ENCODE measurements around the gene PCARE.

Gene PCARE

GRCh38 chr2:29053223-29053622 lies 21.1 kb downstream of the PCARE start:
- H3K9me3 ChIP-seq (ENCODE audit: control insufficient read depth, insufficient read depth, low read depth, low read length): no peaks in the 10 kb centered on the region
- CTCF ChIA-PET: interaction anchor here (0.7 kb wide), 1 partner anchor 143 kb away, joined by 3 read pairs; no protein-coding TSS in a partner anchor
- TF ChIP-seq ZNF560 (tag by site-specific recombination; IDR thresholded peaks at IDR 0.05; ENCODE audit: borderline replicate concordance) (no peak), PRDM4 (tag by site-specific recombination; IDR thresholded peaks at IDR 0.05) (no peak), ZSCAN4 (tag by site-specific recombination; IDR thresholded peaks at IDR 0.05) (no peak)
- no peaks in the 10 kb centered on the region for H3K4me1 ChIP-seq (ENCODE audit: control insufficient read depth, insufficient read depth, low read length)
- no peak overlapping the region for H3K27ac ChIP-seq (ENCODE audit: extremely low read depth, low read depth, low read length)
- no peaks in the 10 kb centered on the region for H3K36me3 ChIP-seq (ENCODE audit: control insufficient read depth in 2 of 2, insufficient read depth in 1 of 2, low read length in 2 of 2)
- no peak overlapping the region for H3K4me3 ChIP-seq (ENCODE audit: low read depth, low read length)
- POLR2A ChIA-PET: no interaction called here

GRCh38 chr2:29052807-29053206 lies 21.5 kb downstream of the PCARE start:
- no peaks in the 10 kb centered on the region for H3K4me1 ChIP-seq (ENCODE audit: control insufficient read depth, insufficient read depth, low read length)
- ChIA-PET POLR2A (no interaction called here), CTCF (interaction anchor here (0.7 to 1.0 kb wide), 2 partner anchors 94 to 143 kb away, joined by 3 read pairs; no protein-coding TSS in a partner anchor)
- no peaks in the 10 kb centered on the region for H3K36me3 ChIP-seq (ENCODE audit: control insufficient read depth in 2 of 2, insufficient read depth in 1 of 2, low read length in 2 of 2)
- no peak for TF ChIP-seq ZNF175 (tag by site-specific recombination; IDR thresholded peaks at IDR 0.05)
- TF ChIP-seq REST (tag by site-specific recombination; IDR thresholded peaks at IDR 0.05): no peak
- no peak for TF ChIP-seq ZFHX2 (tag by site-specific recombination; conservative IDR thresholded peaks at IDR 0.05)
- no peak for TF ChIP-seq ZNF747 (tag by site-specific recombination; IDR thresholded peaks at IDR 0.05)
- no peak for TF ChIP-seq ZNF239 (tag by site-specific recombination; IDR thresholded peaks at IDR 0.05)
- no peak for TF ChIP-seq HIC1 (tag by site-specific recombination; IDR thresholded peaks at IDR 0.05)
- TF ChIP-seq ZSCAN5A (tag by site-specific recombination; IDR thresholded peaks at IDR 0.05): no peak
- no peak for TF ChIP-seq ZNF843 (tag by site-specific recombination; IDR thresholded peaks at IDR 0.05)
- TF ChIP-seq TCF7L2 (IDR thresholded peaks at IDR 0.05; ENCODE audit: borderline replicate concordance, low read depth, low read length): no peak
- no peak for TF ChIP-seq ATF2 (tag by site-specific recombination; IDR thresholded peaks at IDR 0.05; ENCODE audit: low read depth)
- TF ChIP-seq ZNF169 (tag by site-specific recombination; IDR thresholded peaks at IDR 0.05): no peak
- no peak for TF ChIP-seq ZNF654 (tag by site-specific recombination; IDR thresholded peaks at IDR 0.05; ENCODE audit: low read depth)
- no peak for TF ChIP-seq ZNF501 (tag by site-specific recombination; IDR thresholded peaks at IDR 0.05)
- TF ChIP-seq ZBTB26 (tag by site-specific recombination; optimal IDR thresholded peaks at IDR 0.05): no peak
- no peak for TF ChIP-seq ZEB2 (tag by site-specific recombination; IDR thresholded peaks at IDR 0.05)
- no peaks in the 10 kb centered on the region for H3K9me3 ChIP-seq (ENCODE audit: control insufficient read depth, insufficient read depth, low read depth, low read length)
- no peak overlapping the region for H3K4me3 ChIP-seq (ENCODE audit: low read depth, low read length)
- H3K27ac ChIP-seq (ENCODE audit: extremely low read depth, low read depth, low read length): no peak overlapping the region

All from HEK293 (cell line).